KMS-11 (cell line): ENCODE data around the gene ATE1.

Source experiments
- H2AFZ ChIP-seq: fragments of 200-600 bp; sonication (generic); 2 replicates; pipeline ENCODE4 v1.6.1; 2016; ENCODE audit warnings: antibody characterized with exemption, mixed run types, low read depth
- H3K27ac ChIP-seq: fragments of 200-600 bp; sonication (generic); 2 replicates; pipeline ENCODE4 v1.6.1; 2016; ENCODE audit warnings: mild to moderate bottlenecking, mixed run types
- H3K27me3 ChIP-seq: fragments of 200-600 bp; sonication (generic); 2 replicates; pipeline ENCODE4 v1.6.1; 2017; ENCODE audit warnings: mild to moderate bottlenecking, low read depth, mixed run types, moderate library complexity; ENCODE audit not compliant: insufficient read depth
- H3K36me3 ChIP-seq: fragments of 200-600 bp; sonication (generic); 2 replicates; pipeline ENCODE4 v1.6.1; 2017; ENCODE audit warnings: mild to moderate bottlenecking, mixed run types; ENCODE audit not compliant: insufficient read depth
- H3K4me1 ChIP-seq: fragments of 200-600 bp; sonication (generic); 2 replicates; pipeline ENCODE4 v1.6.1; 2016; ENCODE audit warnings: mild to moderate bottlenecking, low read depth, mixed run types; ENCODE audit not compliant: poor library complexity, severe bottlenecking
- H3K4me2 ChIP-seq: fragments of 200-600 bp; sonication (generic); 2 replicates; pipeline ENCODE4 v1.7.0; 2016; ENCODE audit warnings: mild to moderate bottlenecking, mixed run types
- H3K4me3 ChIP-seq: fragments of 200-600 bp; sonication (generic); IDR thresholded peaks from 2 replicates; pipeline ENCODE4 v1.6.1; 2017; ENCODE audit warnings: low read depth, low read length, mixed read lengths; ENCODE audit not compliant: insufficient read depth
- H3K79me2 ChIP-seq: fragments of 200-600 bp; sonication (generic); 2 replicates; pipeline ENCODE4 v1.6.1; 2016; ENCODE audit warnings: low read depth, mixed run types; ENCODE audit not compliant: insufficient read depth
- H3K9ac ChIP-seq: fragments of 200-600 bp; sonication (generic); 2 replicates; pipeline ENCODE4 v1.6.1; 2016; ENCODE audit warnings: mild to moderate bottlenecking, mixed run types
- H4K20me1 ChIP-seq: fragments of 200-600 bp; sonication (generic); 2 replicates; pipeline ENCODE4 v1.6.1; 2016; ENCODE audit warnings: mild to moderate bottlenecking, mixed run types; ENCODE audit not compliant: insufficient read depth
- TF ChIP-seq, protein P1 (sequence below): fragments of 200-600 bp; sonication (generic); conservative IDR thresholded peaks from 2 replicates; pipeline ENCODE4 v1.6.1; 2017; ENCODE audit warnings: low read depth, mild to moderate bottlenecking, antibody characterized with exemption, low read length, moderate library complexity, mixed read lengths

ATE1 gene

DNA sequence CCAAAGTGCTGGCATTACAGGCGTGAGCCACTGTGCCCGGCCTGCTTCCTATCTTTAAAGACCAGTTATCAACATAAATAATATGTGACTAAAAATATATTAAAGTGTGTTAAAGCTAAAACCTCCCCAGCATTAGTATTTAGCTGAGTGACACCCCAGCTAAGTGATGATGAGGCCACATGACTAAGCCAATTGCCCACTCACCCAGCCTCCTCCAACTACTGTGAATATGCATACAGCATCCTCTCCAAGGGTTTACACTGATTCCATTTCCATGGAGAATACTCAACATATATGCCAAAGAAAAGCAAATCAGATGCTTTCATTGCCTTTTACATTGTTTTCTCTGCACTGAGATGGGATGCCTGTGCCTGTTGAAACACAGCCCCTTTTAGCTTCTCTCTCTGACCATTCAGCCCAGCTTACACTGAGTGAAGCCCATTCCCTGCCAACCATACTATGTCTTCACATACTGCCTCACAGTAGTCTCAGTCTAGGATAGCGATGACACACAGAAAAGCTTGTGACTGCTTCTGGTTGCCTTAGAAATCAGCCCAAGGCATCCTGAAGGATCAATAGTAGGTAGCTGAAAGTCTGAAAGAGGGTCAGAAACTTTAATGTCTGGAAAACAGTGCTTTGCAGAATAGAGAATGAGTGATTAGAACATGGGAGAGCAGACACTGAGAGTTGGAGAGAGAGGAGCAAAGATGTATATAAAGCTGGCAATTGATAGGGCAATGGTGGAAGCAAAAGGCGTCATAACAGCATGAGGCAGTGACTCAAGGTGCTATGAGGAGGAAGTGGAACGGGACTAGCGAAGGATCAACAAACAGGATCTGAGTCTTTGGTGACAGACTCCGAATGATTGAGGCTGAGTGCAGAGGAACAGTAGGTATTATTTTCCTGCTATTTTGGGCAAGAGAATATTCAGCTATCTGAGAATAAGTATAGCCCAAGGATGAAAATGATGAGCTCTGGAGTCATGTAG lies 19.8 kb upstream of the ATE1 start:
- TF ChIP-seq, protein P1, sequence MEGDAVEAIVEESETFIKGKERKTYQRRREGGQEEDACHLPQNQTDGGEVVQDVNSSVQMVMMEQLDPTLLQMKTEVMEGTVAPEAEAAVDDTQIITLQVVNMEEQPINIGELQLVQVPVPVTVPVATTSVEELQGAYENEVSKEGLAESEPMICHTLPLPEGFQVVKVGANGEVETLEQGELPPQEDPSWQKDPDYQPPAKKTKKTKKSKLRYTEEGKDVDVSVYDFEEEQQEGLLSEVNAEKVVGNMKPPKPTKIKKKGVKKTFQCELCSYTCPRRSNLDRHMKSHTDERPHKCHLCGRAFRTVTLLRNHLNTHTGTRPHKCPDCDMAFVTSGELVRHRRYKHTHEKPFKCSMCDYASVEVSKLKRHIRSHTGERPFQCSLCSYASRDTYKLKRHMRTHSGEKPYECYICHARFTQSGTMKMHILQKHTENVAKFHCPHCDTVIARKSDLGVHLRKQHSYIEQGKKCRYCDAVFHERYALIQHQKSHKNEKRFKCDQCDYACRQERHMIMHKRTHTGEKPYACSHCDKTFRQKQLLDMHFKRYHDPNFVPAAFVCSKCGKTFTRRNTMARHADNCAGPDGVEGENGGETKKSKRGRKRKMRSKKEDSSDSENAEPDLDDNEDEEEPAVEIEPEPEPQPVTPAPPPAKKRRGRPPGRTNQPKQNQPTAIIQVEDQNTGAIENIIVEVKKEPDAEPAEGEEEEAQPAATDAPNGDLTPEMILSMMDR = no peak

DNA sequence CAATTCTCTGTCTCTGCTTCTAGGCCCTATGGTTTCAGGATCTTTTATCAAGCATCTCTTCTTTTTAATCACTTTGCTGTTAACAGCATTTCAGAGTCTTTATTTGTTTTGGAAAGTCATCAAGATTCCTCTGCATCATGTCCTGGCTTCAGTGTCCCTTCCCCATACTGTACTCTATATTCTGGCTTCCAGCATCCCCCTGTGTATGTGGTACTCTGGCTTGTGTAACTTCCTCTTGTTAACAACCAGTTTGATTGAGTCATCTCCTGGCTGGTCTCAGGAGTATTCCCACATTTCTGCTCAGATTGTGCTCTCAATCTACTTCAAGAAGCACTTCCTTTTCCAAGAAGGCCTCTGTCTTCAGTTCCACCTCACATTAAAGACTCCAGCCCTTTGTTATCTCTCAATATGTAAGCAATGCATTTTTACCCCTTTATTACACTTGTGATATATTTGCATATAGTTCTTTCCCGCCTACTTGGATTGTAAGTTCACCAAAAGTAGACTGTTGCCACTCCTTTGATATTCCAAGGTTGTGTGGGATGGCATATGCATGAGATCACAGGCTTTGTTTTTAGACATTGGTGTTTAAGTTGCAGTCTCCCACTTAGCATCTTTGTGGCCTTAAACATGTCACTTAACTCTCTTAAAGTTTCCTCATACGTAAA lies 15.1 kb upstream of the ATE1 start:
- Histone ChIP-seq H3K4me1 (no peaks in the 10 kb centered on the region), H3K27ac (no peak overlapping the region), H4K20me1 (no peaks in the 10 kb centered on the region), H3K9ac (no peak overlapping the region), H3K27me3 (no peaks in the 10 kb centered on the region), H3K36me3 (no peaks in the 10 kb centered on the region), H2AFZ (no peak overlapping the region), H3K4me3 (no peak overlapping the region), H3K4me2 (no peak overlapping the region), H3K79me2 (no peaks in the 10 kb centered on the region)
- TF ChIP-seq, protein P1 = no peak

More for the DNA sequence above, 19.8 kb upstream of the ATE1 start:
- no peak overlapping the region for H3K4me3 ChIP-seq
- H3K27ac ChIP-seq = no peak overlapping the region
- H3K27me3 ChIP-seq = no peaks in the 10 kb centered on the region
- no peak overlapping the region for H3K4me2 ChIP-seq
- H3K36me3 ChIP-seq = no peaks in the 10 kb centered on the region
- H3K9ac ChIP-seq = no peak overlapping the region
- no peaks in the 10 kb centered on the region for H3K4me1 ChIP-seq
- H2AFZ ChIP-seq = no peak overlapping the region
- H4K20me1 ChIP-seq = no peaks in the 10 kb centered on the region
- H3K79me2 ChIP-seq = no peaks in the 10 kb centered on the region

GRCh38 chr10:121941532-121941931 lies 13.7 kb upstream of the ATE1 start:
- no peaks in the 10 kb centered on the region for H3K27me3 ChIP-seq
- no peak overlapping the region for H3K4me3 ChIP-seq
- H3K36me3 ChIP-seq = no peaks in the 10 kb centered on the region
- no peak overlapping the region for H3K27ac ChIP-seq
- H3K9ac ChIP-seq = no peak overlapping the region
- H3K79me2 ChIP-seq = no peaks in the 10 kb centered on the region
- TF ChIP-seq, protein P1 = no peak
- H2AFZ ChIP-seq = no peak overlapping the region
- H3K4me1 ChIP-seq = no peaks in the 10 kb centered on the region
- no peak overlapping the region for H3K4me2 ChIP-seq
- H4K20me1 ChIP-seq = no peaks in the 10 kb centered on the region

DNA sequence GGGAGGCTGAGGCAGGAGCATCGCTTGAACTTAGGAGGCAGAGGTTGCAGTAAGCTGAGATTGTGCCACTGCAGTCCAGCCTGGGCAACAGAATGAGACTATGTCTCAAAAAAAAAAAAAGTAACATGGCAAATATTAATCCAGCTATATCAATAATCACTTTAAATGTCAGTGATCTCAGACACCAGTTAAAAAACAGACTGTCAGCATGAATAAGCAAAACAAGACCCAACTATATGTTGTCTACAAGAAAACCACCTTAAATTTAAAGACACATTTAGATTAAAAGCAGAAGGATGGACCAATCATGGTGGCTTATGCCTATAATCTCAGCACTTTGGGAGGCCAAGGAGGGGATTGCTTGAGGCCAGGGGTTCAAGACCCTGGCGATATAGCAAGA lies 8.5 kb upstream of the ATE1 start:
- H3K4me1 ChIP-seq = no peaks in the 10 kb centered on the region
- H3K27me3 ChIP-seq = no peaks in the 10 kb centered on the region
- H2AFZ ChIP-seq = no peak overlapping the region
- H3K9ac ChIP-seq = no peak overlapping the region
- no peaks in the 10 kb centered on the region for H4K20me1 ChIP-seq
- TF ChIP-seq, protein P1 = no peak
- no peaks in the 10 kb centered on the region for H3K79me2 ChIP-seq
- H3K4me2 ChIP-seq = no peak overlapping the region
- no peaks in the 10 kb centered on the region for H3K36me3 ChIP-seq
- H3K4me3 ChIP-seq = no peak overlapping the region
- no peak overlapping the region for H3K27ac ChIP-seq
